Measurements from ENCODE around the gene PRR13. TPM values are rescaled to one million over a fixed set of nuclear protein-coding genes. Genes with fewer than 3 reads are reported as not detected.

Gene PRR13, protein sequence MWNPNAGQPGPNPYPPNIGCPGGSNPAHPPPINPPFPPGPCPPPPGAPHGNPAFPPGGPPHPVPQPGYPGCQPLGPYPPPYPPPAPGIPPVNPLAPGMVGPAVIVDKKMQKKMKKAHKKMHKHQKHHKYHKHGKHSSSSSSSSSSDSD
- 17.5 and 20.3 TPM in 2 replicates for total RNA-seq

GRCh38 chr12:53441040-53441833 is at the start of gene PRR13:
TSS of gene PRR13 (plus strand) at chr12:53441734. CDS start at chr12:53442715, 981 bp downstream.

DNA sequence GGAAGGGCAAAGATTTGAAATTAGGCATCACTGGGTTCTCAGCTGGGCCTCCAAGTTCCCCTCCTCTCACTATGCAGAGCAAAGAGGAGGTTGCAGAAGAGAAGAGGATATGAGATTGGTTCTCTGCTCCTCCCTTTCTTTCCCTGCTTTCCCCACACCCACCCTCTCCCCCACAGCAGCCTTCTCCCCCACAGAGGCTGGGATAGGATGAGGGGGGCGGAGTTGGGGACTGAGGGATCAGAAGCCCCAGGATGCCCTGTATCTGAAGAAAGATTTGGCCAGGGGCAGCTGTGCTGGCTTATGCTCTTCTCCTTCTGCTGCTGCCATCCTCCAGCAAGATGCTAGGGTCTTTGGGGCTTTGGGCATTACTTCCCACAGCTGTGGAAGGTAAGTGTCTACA is 17.9 kb upstream of the PRR13 start, which contains the start of gene AMHR2:
Gene AMHR2, plus strand, starts transcription at position 259 of the 400 bp plus-strand sequence. Its CDS starts 80 bp downstream, at position 339.

DNA sequence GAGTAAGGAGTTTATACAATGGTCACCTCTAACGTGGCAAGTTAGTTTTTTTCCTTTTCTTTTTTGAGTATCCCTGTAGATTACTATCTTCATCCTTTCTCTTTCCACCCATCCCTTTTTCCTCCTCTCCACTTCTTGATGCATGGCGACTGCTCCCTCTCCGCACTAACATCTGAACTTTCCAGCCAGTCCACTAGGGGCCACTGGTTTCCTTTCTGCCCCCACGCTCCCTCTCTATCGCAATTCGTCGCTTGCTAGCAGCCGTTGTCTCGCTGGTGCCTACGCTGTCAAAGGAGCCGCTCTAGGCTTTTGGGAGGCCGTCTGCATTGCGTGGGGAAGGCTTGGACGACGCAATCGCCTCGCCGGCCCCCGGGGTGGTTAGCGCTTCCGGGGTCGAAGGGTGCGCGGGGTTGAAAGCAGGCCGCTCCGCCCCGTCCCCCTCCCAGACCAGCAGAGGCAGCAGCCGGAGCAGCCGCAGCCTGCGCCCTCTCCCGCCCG is 10.2 kb downstream of the PRR13 start, which contains the start of gene PCBP2:
Gene PCBP2, plus strand, starts transcription at position 442 of the 498 bp plus-strand sequence. CDS start 2,699 bp downstream, outside the sequence.

Other genes with a start within 250 kb of the PRR13 start
- 0.18 and 0.38 TPM in 2 replicates for gene ITGB7, start 234.5 kb upstream of the PRR13 start, total RNA-seq
- gene RARG, start 209.5 kb upstream of the PRR13 start, total RNA-seq: 4.0 and 8.5 TPM in 2 replicates
- 3.6 and 5.9 TPM in 2 replicates for gene ESPL1, start 173.4 kb upstream of the PRR13 start, total RNA-seq
- 563 and 625 TPM in 2 replicates for gene PFDN5, start 146.2 kb upstream of the PRR13 start, total RNA-seq
- 40.4 and 45.9 TPM in 2 replicates for gene MYG1, start 142.0 kb upstream of the PRR13 start, total RNA-seq
- gene AAAS, start 120.1 kb upstream of the PRR13 start, total RNA-seq: 37.4 and 39.6 TPM in 2 replicates
- not detected in 2 replicates for gene SP7, start 105.4 kb upstream of the PRR13 start, total RNA-seq
- 21.2 and 28.2 TPM in 2 replicates for gene SP1, start 61.6 kb upstream of the PRR13 start, total RNA-seq
- 0.09 TPM in 1 of 2 replicates, not detected in the other for gene AMHR2, start 17.9 kb upstream of the PRR13 start, total RNA-seq
- 268 and 352 TPM in 2 replicates for gene PCBP2, start 10.4 kb downstream of the PRR13 start, total RNA-seq
- gene MAP3K12, start 57.7 kb downstream of the PRR13 start, total RNA-seq: 15.9 and 18.9 TPM in 2 replicates
- gene TARBP2, start 59.5 kb downstream of the PRR13 start, total RNA-seq: 42.1 and 49.3 TPM in 2 replicates
- not detected in 2 replicates for gene NPFF, start 65.8 kb downstream of the PRR13 start, total RNA-seq
- gene ATF7, start 184.6 kb downstream of the PRR13 start, total RNA-seq: 8.4 and 9.2 TPM in 2 replicates
- gene ATP5MC2, start 234.3 kb downstream of the PRR13 start, total RNA-seq: 121 and 123 TPM in 2 replicates

All from endothelial cell of coronary artery (primary cell).